Keratinocyte (primary cell): ENCODE results near the gene PARD3. TPM values are rescaled to one million over a fixed set of nuclear protein-coding genes. Genes with fewer than 3 reads are reported as not detected.

Experiments
- DNase-seq: peaks from one replicate; pipeline ENCODE4 v3.0.0-alpha.2; 2011; ENCODE audit warnings: low read depth, missing footprints, low spot score
- FAIRE-seq: peaks from 2 replicates; lab custom pipeline; 2011; peaks lifted over from hg19 to GRCh38; lab: Jason Lieb, UNC
- H2AFZ ChIP-seq: 2 replicates; pipeline ENCODE4 v1.6.0; 2012; ENCODE audit warnings: low read length, control low read depth, inconsistent platforms; ENCODE audit not compliant: control insufficient read depth
- H3K27ac ChIP-seq: 2 replicates; pipeline ENCODE4 v1.5.1; 2011; ENCODE audit warnings: low read length; ENCODE audit not compliant: control insufficient read depth, insufficient read depth
- H3K27me3 ChIP-seq: 3 replicates; pipeline ENCODE4 v1.6.0; 2011; ENCODE audit warnings: low read length; ENCODE audit not compliant: control insufficient read depth, insufficient read depth; ENCODE audit errors: extremely low read depth
- H3K36me3 ChIP-seq, 2 experiments: 2 replicates in 1 of 2; 3 replicates in 1 of 2; pipeline ENCODE4 v1.5.1; 2011; ENCODE audit warnings: low read length in 2 of 2, mild to moderate bottlenecking in 1 of 2; ENCODE audit not compliant: control insufficient read depth in 2 of 2, insufficient read depth in 2 of 2; ENCODE audit errors: extremely low read depth in 1 of 2
- H3K4me1 ChIP-seq: 3 replicates; pipeline ENCODE4 v1.5.1; 2011; ENCODE audit warnings: low read length; ENCODE audit not compliant: control insufficient read depth, insufficient read depth; ENCODE audit errors: extremely low read depth
- H3K4me2 ChIP-seq: 3 replicates; pipeline ENCODE4 v1.6.0; 2011; ENCODE audit warnings: low read depth, low read length; ENCODE audit not compliant: control insufficient read depth, insufficient read depth; ENCODE audit errors: extremely low read depth
- H3K4me3 ChIP-seq, 3 experiments: fragments of 200-600 bp in 1 of 3; sonication (generic) in 1 of 3; 2 replicates in 2 of 3; 3 replicates in 1 of 3; pipeline ENCODE4 v1.5.1; 2011 to 2016; ENCODE audit warnings: low read length in 3 of 3, mild to moderate bottlenecking in 3 of 3, control low read depth in 2 of 3, inconsistent platforms in 1 of 3, low read depth in 1 of 3, mixed read lengths in 1 of 3, mixed run types in 1 of 3, moderate library complexity in 1 of 3; ENCODE audit not compliant: control insufficient read depth in 2 of 3, insufficient read depth in 2 of 3; ENCODE audit errors: extremely low read depth in 1 of 3
- H3K79me2 ChIP-seq: 2 replicates; pipeline ENCODE4 v1.6.0; 2012; ENCODE audit warnings: low read length; ENCODE audit not compliant: control insufficient read depth, insufficient read depth
- H3K9ac ChIP-seq: 3 replicates; pipeline ENCODE4 v1.6.0; 2011; ENCODE audit warnings: low read length; ENCODE audit not compliant: control insufficient read depth, insufficient read depth; ENCODE audit errors: extremely low read depth
- H3K9me1 ChIP-seq: 3 replicates; pipeline ENCODE4 v1.6.0; 2011; ENCODE audit warnings: low read length; ENCODE audit not compliant: control insufficient read depth, insufficient read depth; ENCODE audit errors: extremely low read depth
- H3K9me3 ChIP-seq: 2 replicates; pipeline ENCODE4 v1.5.1; 2012; ENCODE audit warnings: low read depth, low read length; ENCODE audit not compliant: control insufficient read depth
- H4K20me1 ChIP-seq: 3 replicates; pipeline ENCODE4 v1.6.0; 2011; ENCODE audit warnings: low read length; ENCODE audit not compliant: control insufficient read depth, insufficient read depth; ENCODE audit errors: extremely low read depth
- CTCF ChIP-seq, 3 experiments: IDR thresholded peaks in 1 of 3; conservative IDR thresholded peaks in 1 of 3; optimal IDR thresholded peaks in 1 of 3; 2 replicates in 2 of 3; 3 replicates in 1 of 3; pipeline versions ENCODE3 to v1.5.1; 2011; ENCODE audit warnings: low read length in 3 of 3, mild to moderate bottlenecking in 3 of 3, moderate library complexity in 2 of 3, control low read depth in 1 of 3, inconsistent platforms in 1 of 3; ENCODE audit not compliant: insufficient read depth in 2 of 3; ENCODE audit errors: extremely low read depth in 1 of 3
- EZH2 ChIP-seq: IDR thresholded peaks from one replicate; pipeline ENCODE4 v1.6.1; 2012; ENCODE audit warnings: inconsistent platforms, mild to moderate bottlenecking, low read length, moderate library complexity
- dilution Hi-C: fragments of 300-500 bp; cut with MboI; formaldehyde crosslinking; loops from one replicate; pipeline ENCODE4 v1.7.0; 2020; ENCODE audit warnings: low sequenced_read_pairs; ENCODE audit not compliant: extremely low pct_ligation_motif_present
- polyA plus RNA-seq, 5 experiments: library from polyadenylated mRNA; depleted of rRNA in 3 of 5; stranded (reverse) in 3 of 5; stranded (forward) in 1 of 5; unstranded in 1 of 5; fragments of >200 nt; gene quantifications; 1 replicate in 1 of 5; 2 replicates in 3 of 5; 3 replicates in 1 of 5; pipeline versions ENCODE4 v1.2.1 to v1.2.3, GENCODE V29; 2011 to 2012; ENCODE audit warnings: missing spikeins in 2 of 5, low read depth in 1 of 5, low replicate concordance in 1 of 5

Gene PARD3
- polyA plus RNA-seq, 1 donor (not counting 4 experiments of a cell fraction or from before 2014, with no cell fraction given): 46.4 TPM

- Histone ChIP-seq H3K9me1 (no peaks in the 10 kb centered on the region), H3K9me3 (no peaks in the 10 kb centered on the region), H3K4me2 (no peak overlapping the region), H3K27ac (no peak overlapping the region), H3K4me3 (no peak overlapping the region), H2AFZ (no peak overlapping the region), H3K27me3 (no peaks in the 10 kb centered on the region), H4K20me1 (no peaks in the 10 kb centered on the region), H3K9ac (no peak overlapping the region), H3K79me2 (no peaks in the 10 kb centered on the region), H3K36me3 (no peaks in the 10 kb centered on the region), H3K4me1 (no peaks in the 10 kb centered on the region)
- DNase-seq: no peak
- dilution Hi-C loops: no loop called here
- TF ChIP-seq EZH2: no peak
- no peak for TF ChIP-seq CTCF (optimal IDR thresholded peaks at IDR 0.05 in 1 of 3, IDR thresholded peaks at IDR 0.05 in 1 of 3, conservative IDR thresholded peaks at IDR 0.05 in 1 of 3; ENCODE audit: extremely low read depth in 1 of 3, insufficient read depth in 2 of 3, low read length in 3 of 3)
- no peak for FAIRE-seq
Observed at GRCh38 chr10:34397324-34397723, 417.8 kb downstream of the PARD3 start.

GRCh38 chr10:34396663-34397062 is 418.4 kb downstream of the PARD3 start:
- Histone ChIP-seq H4K20me1 (no peaks in the 10 kb centered on the region), H3K27me3 (no peaks in the 10 kb centered on the region), H2AFZ (no peak overlapping the region), H3K79me2 (no peaks in the 10 kb centered on the region), H3K4me2 (no peak overlapping the region), H3K4me1 (no peaks in the 10 kb centered on the region), H3K9me1 (no peaks in the 10 kb centered on the region), H3K4me3 (no peak overlapping the region), H3K9me3 (no peaks in the 10 kb centered on the region), H3K36me3 (no peaks in the 10 kb centered on the region), H3K9ac (no peak overlapping the region), H3K27ac (no peak overlapping the region)
- dilution Hi-C loops: no loop called here
- FAIRE-seq (no peak), DNase-seq (no peak)
- TF ChIP-seq EZH2: no peak
- TF ChIP-seq CTCF (optimal IDR thresholded peaks at IDR 0.05 in 1 of 3, IDR thresholded peaks at IDR 0.05 in 1 of 3, conservative IDR thresholded peaks at IDR 0.05 in 1 of 3; ENCODE audit: extremely low read depth in 1 of 3, insufficient read depth in 2 of 3, low read length in 3 of 3): no peak
